HEK293 (cell line): ENCODE measurements around the gene SERPINB2.

Experiments used
- CTCF ChIA-PET: fragments of 350-600 bp; formaldehyde crosslinking; extraction: SDS; loops from one replicate; lab custom pipeline; 2021; ENCODE audit warnings: antibody characterized with exemption; lab: Yijun Ruan, JAX
- POLR2A ChIA-PET: fragments of 300-600 bp; formaldehyde crosslinking; extraction: SDS; loops from one replicate; lab custom pipeline; 2020; ENCODE audit warnings: antibody characterized with exemption, inconsistent platforms; lab: Yijun Ruan, JAX
- H3K27ac ChIP-seq: fragments of 200-500 bp; sonication (Bioruptor generic); 2 replicates; pipeline ENCODE4 v1.5.1; 2014; ENCODE audit warnings: low read depth, low read length, control low read depth, inconsistent platforms; ENCODE audit errors: extremely low read depth
- H3K36me3 ChIP-seq, 2 experiments: fragments of 200-500 bp in 1 of 2; sonication (Bioruptor generic) in 1 of 2; 1 replicate in 1 of 2; 2 replicates in 1 of 2; pipeline ENCODE4 v1.5.1; 2014 to 2017; ENCODE audit warnings: inconsistent platforms in 2 of 2, low read length in 2 of 2; ENCODE audit not compliant: control insufficient read depth in 2 of 2, insufficient read depth in 1 of 2
- H3K4me1 ChIP-seq: fragments of 200-500 bp; sonication (Bioruptor generic); 2 replicates; pipeline ENCODE4 v1.5.1; 2014; ENCODE audit warnings: mild to moderate bottlenecking, low read length, inconsistent platforms; ENCODE audit not compliant: control insufficient read depth, insufficient read depth
- H3K4me3 ChIP-seq: 2 replicates; pipeline ENCODE4 v1.5.1; 2011; ENCODE audit warnings: low read depth, mild to moderate bottlenecking, control low read depth, low read length, moderate library complexity
- H3K9me3 ChIP-seq: fragments of 200-500 bp; sonication (Bioruptor generic); 2 replicates; pipeline ENCODE4 v1.5.1; 2014; ENCODE audit warnings: low read depth, low read length, inconsistent platforms; ENCODE audit not compliant: control insufficient read depth, insufficient read depth
- CTCF ChIP-seq: fragments of 450-650 bp; formaldehyde crosslinking; IDR thresholded peaks from 2 replicates; pipeline ENCODE4 v1.5.1; 2016; ENCODE audit warnings: missing biosample characterization, missing genetic modification characterization
- EGR2 ChIP-seq: fragments of 450-650 bp; formaldehyde crosslinking; IDR thresholded peaks from 2 replicates; pipeline ENCODE4 v1.5.1; 2016; ENCODE audit warnings: low read depth, missing biosample characterization, missing genetic modification characterization
- FEZF1 ChIP-seq: fragments of 450-650 bp; formaldehyde crosslinking; IDR thresholded peaks from 2 replicates; pipeline ENCODE4 v1.5.1; 2016; ENCODE audit warnings: missing biosample characterization, missing genetic modification characterization
- HOXC10 ChIP-seq: sonication (generic); formaldehyde crosslinking; IDR thresholded peaks from 2 replicates; pipeline ENCODE4 v1.8.1; 2023; ENCODE audit warnings: mild to moderate bottlenecking, missing genetic modification reagents
- INSM2 ChIP-seq: fragments of 450-650 bp; formaldehyde crosslinking; IDR thresholded peaks from 2 replicates; pipeline ENCODE4 v1.5.1; 2016; ENCODE audit warnings: missing biosample characterization, missing genetic modification characterization
- TCF7L2 ChIP-seq: IDR thresholded peaks from 2 replicates; pipeline ENCODE4 v1.6.1; 2011; ENCODE audit warnings: low read depth, mild to moderate bottlenecking, inconsistent platforms, low read length, moderate library complexity, borderline replicate concordance
- TRIM28 ChIP-seq: IDR thresholded peaks from 2 replicates; pipeline ENCODE4 v1.6.1; 2011; ENCODE audit warnings: low read length, control low read depth, borderline replicate concordance
- ZBTB26 ChIP-seq: fragments of 450-650 bp; formaldehyde crosslinking; optimal IDR thresholded peaks from 2 replicates; pipeline ENCODE3; 2016; ENCODE audit warnings: missing biosample characterization, mild to moderate bottlenecking, missing genetic modification characterization
- ZBTB44 ChIP-seq: fragments of 450-650 bp; IDR thresholded peaks from 2 replicates; pipeline ENCODE4 v1.5.1; 2018; ENCODE audit warnings: missing biosample characterization, mild to moderate bottlenecking, missing genetic modification characterization
- ZBTB49 ChIP-seq: fragments of 450-650 bp; formaldehyde crosslinking; IDR thresholded peaks from 2 replicates; pipeline ENCODE4 v1.5.1; 2016; ENCODE audit warnings: missing biosample characterization, missing genetic modification characterization, low read depth
- ZBTB8A ChIP-seq: fragments of 450-650 bp; formaldehyde crosslinking; IDR thresholded peaks from 2 replicates; pipeline ENCODE4 v1.5.1; 2016; ENCODE audit warnings: missing biosample characterization, missing genetic modification characterization
- ZNF10 ChIP-seq: fragments of 450-650 bp; formaldehyde crosslinking; IDR thresholded peaks from 2 replicates; pipeline ENCODE4 v1.5.1; 2017; ENCODE audit warnings: missing biosample characterization, missing genetic modification characterization
- ZNF112 ChIP-seq: fragments of 450-650 bp; formaldehyde crosslinking; IDR thresholded peaks from 2 replicates; pipeline ENCODE4 v1.5.0; 2017; ENCODE audit warnings: missing biosample characterization, missing genetic modification characterization
- ZNF175 ChIP-seq: fragments of 450-650 bp; formaldehyde crosslinking; IDR thresholded peaks from 2 replicates; pipeline ENCODE4 v1.5.1; 2016; ENCODE audit warnings: missing biosample characterization, missing genetic modification characterization
- ZNF2 ChIP-seq: fragments of 450-650 bp; formaldehyde crosslinking; IDR thresholded peaks from 2 replicates; pipeline ENCODE4 v1.5.1; 2016; ENCODE audit warnings: missing biosample characterization, missing genetic modification characterization
- ZNF239 ChIP-seq: fragments of 450-650 bp; formaldehyde crosslinking; IDR thresholded peaks from 2 replicates; pipeline ENCODE4 v1.5.1; 2016; ENCODE audit warnings: missing biosample characterization, missing genetic modification characterization
- ZNF248 ChIP-seq: fragments of 450-650 bp; formaldehyde crosslinking; IDR thresholded peaks from 2 replicates; pipeline ENCODE4 v1.5.1; 2017; ENCODE audit warnings: missing biosample characterization, missing genetic modification characterization
- ZNF335 ChIP-seq: fragments of 450-650 bp; formaldehyde crosslinking; conservative IDR thresholded peaks from 2 replicates; pipeline ENCODE4 v1.5.1; 2016; ENCODE audit warnings: missing biosample characterization, missing genetic modification characterization
- ZNF398 ChIP-seq: fragments of 450-650 bp; formaldehyde crosslinking; IDR thresholded peaks from 2 replicates; pipeline ENCODE4 v1.5.1; 2017; ENCODE audit warnings: missing biosample characterization, missing genetic modification characterization
- ZNF426 ChIP-seq: fragments of 450-650 bp; formaldehyde crosslinking; IDR thresholded peaks from 2 replicates; pipeline ENCODE4 v1.5.1; 2017; ENCODE audit warnings: missing biosample characterization, missing genetic modification characterization, mild to moderate bottlenecking, inconsistent platforms, moderate library complexity
- ZNF473 ChIP-seq: fragments of 450-650 bp; formaldehyde crosslinking; IDR thresholded peaks from 2 replicates; pipeline ENCODE4 v1.5.1; 2017; ENCODE audit warnings: missing biosample characterization, missing genetic modification characterization
- ZNF501 ChIP-seq: fragments of 450-650 bp; formaldehyde crosslinking; IDR thresholded peaks from 2 replicates; pipeline ENCODE4 v1.5.1; 2016; ENCODE audit warnings: missing biosample characterization, missing genetic modification characterization
- ZNF510 ChIP-seq: fragments of 450-650 bp; formaldehyde crosslinking; IDR thresholded peaks from 2 replicates; pipeline ENCODE4 v1.5.1; 2018; ENCODE audit warnings: mild to moderate bottlenecking, missing genetic modification characterization, missing biosample characterization; ENCODE audit not compliant: insufficient replicate concordance
- ZNF623 ChIP-seq: fragments of 450-650 bp; formaldehyde crosslinking; IDR thresholded peaks from 2 replicates; pipeline ENCODE4 v1.5.1; 2016; ENCODE audit warnings: missing biosample characterization, missing genetic modification characterization
- ZNF660 ChIP-seq: fragments of 450-650 bp; IDR thresholded peaks from 2 replicates; pipeline ENCODE4 v1.5.1; 2018; ENCODE audit warnings: missing biosample characterization, mild to moderate bottlenecking, missing genetic modification characterization
- ZNF701 ChIP-seq: fragments of 450-650 bp; formaldehyde crosslinking; IDR thresholded peaks from 2 replicates; pipeline ENCODE4 v1.5.1; 2016; ENCODE audit warnings: missing biosample characterization, missing genetic modification characterization
- ZNF830 ChIP-seq: fragments of 450-650 bp; IDR thresholded peaks from 2 replicates; pipeline ENCODE4 v1.5.0; 2018; ENCODE audit warnings: missing biosample characterization, missing genetic modification characterization, low read depth, mild to moderate bottlenecking, moderate library complexity
- ZSCAN16 ChIP-seq: fragments of 450-650 bp; formaldehyde crosslinking; IDR thresholded peaks from 2 replicates; pipeline ENCODE4 v1.5.1; 2016; ENCODE audit warnings: missing biosample characterization, missing genetic modification characterization

Gene SERPINB2

GRCh38 chr18:63895190-63895589 is 7.7 kb downstream of the SERPINB2 start:
- ChIA-PET CTCF (no interaction called here), POLR2A (no interaction called here)
- TF ChIP-seq ZNF239 (tag by site-specific recombination) (no peak), INSM2 (tag by site-specific recombination) (no peak), ZNF473 (tag by site-specific recombination) (no peak), HOXC10 (CRISPR knock-in tag) (no peak), ZNF830 (tag by site-specific recombination) (no peak), ZNF623 (tag by site-specific recombination) (no peak), ZBTB8A (tag by site-specific recombination) (no peak), EGR2 (tag by site-specific recombination) (no peak), ZBTB44 (tag by site-specific recombination) (no peak), ZNF248 (tag by site-specific recombination) (no peak), TCF7L2 (no peak), ZNF10 (tag by site-specific recombination) (no peak), ZNF112 (tag by site-specific recombination) (no peak), ZNF510 (tag by site-specific recombination) (no peak), ZNF701 (no peak)
- Histone ChIP-seq H3K9me3 (no peaks in the 10 kb centered on the region), H3K4me1 (no peaks in the 10 kb centered on the region), H3K27ac (no peak overlapping the region), H3K36me3 (no peaks in the 10 kb centered on the region), H3K4me3 (no peak overlapping the region)

GRCh38 chr18:63897072-63897471 is 9.6 kb downstream of the SERPINB2 start:
- CTCF ChIA-PET: no interaction called here
- no peak overlapping the region for H3K27ac ChIP-seq
- POLR2A ChIA-PET: no interaction called here
- TF ChIP-seq ZSCAN16 (no peak), ZBTB49 (no peak), ZNF398 (tag by site-specific recombination) (no peak), ZNF501 (tag by site-specific recombination) (no peak), ZNF426 (no peak), FEZF1 (tag by site-specific recombination) (no peak), ZNF175 (no peak), TRIM28 (no peak), ZBTB26 (no peak), ZNF2 (tag by site-specific recombination) (no peak), CTCF (tag by site-specific recombination) (no peak), ZNF335 (tag by site-specific recombination) (no peak), ZNF660 (tag by site-specific recombination) (no peak)

More at GRCh38 chr18:63897072-63897471, 9.6 kb downstream of the SERPINB2 start:
- Histone ChIP-seq H3K4me3 (no peak overlapping the region), H3K4me1 (no peaks in the 10 kb centered on the region), H3K36me3 (no peaks in the 10 kb centered on the region), H3K9me3 (no peaks in the 10 kb centered on the region)
